GM21528 (cell line): Measurements from ENCODE around the gene EIPR1.

ENCODE experiments used
- ATAC-seq: cut with Tn5 transposase; IDR thresholded peaks from one replicate; pipeline ENCODE4 v1.9.1; 2021; ENCODE audit warnings: mild to moderate bottlenecking, moderate library complexity; ENCODE audit not compliant: unreplicated experiment, low FRiP score

Gene EIPR1

GRCh38 chr2:3377612-3378432, at the start of gene EIPR1:
EIPR1 (minus strand) TSS chr2:3377818; CDS start chr2:3377689, 129 bp downstream.
- peak; percentile 84 for ATAC-seq

GRCh38 chr2:3427272-3427671, 49.7 kb upstream of the EIPR1 start:
- ATAC-seq = peak; percentile 61

- ATAC-seq = no peak
Observed at GRCh38 chr2:3426615-3427014, 49.0 kb upstream of the EIPR1 start.

- ATAC-seq = no peak
Observed at GRCh38 chr2:3424171-3424795, 46.7 kb upstream of the EIPR1 start.

GRCh38 chr2:3423492-3424170, 46.0 kb upstream of the EIPR1 start:
- peak; percentile 49 for ATAC-seq

GRCh38 chr2:3422161-3422779, 44.7 kb upstream of the EIPR1 start:
- no peak for ATAC-seq

GRCh38 chr2:3421580-3421979, 44.0 kb upstream of the EIPR1 start:
- no peak for ATAC-seq

GRCh38 chr2:3420769-3421397, 43.3 kb upstream of the EIPR1 start:
- ATAC-seq = no peak

- ATAC-seq = no peak
Observed at GRCh38 chr2:3420076-3420768, 42.6 kb upstream of the EIPR1 start.

GRCh38 chr2:3418766-3419404, 41.3 kb upstream of the EIPR1 start:
- no peak for ATAC-seq

GRCh38 chr2:3414133-3414860, 36.7 kb upstream of the EIPR1 start:
- ATAC-seq = no peak

GRCh38 chr2:3413697-3414096, 36.1 kb upstream of the EIPR1 start:
- ATAC-seq = no peak

GRCh38 chr2:3411103-3411502, 33.5 kb upstream of the EIPR1 start:
- ATAC-seq = no peak

- no peak for ATAC-seq
Observed at GRCh38 chr2:3409627-3410170, 32.1 kb upstream of the EIPR1 start.

GRCh38 chr2:3408781-3409180, 31.2 kb upstream of the EIPR1 start:
- no peak for ATAC-seq

- ATAC-seq = no peak
Observed at GRCh38 chr2:3406501-3406900, 28.9 kb upstream of the EIPR1 start.

GRCh38 chr2:3405876-3406275, 28.3 kb upstream of the EIPR1 start:
- no peak for ATAC-seq

- ATAC-seq = no peak
Observed at GRCh38 chr2:3405307-3405706, 27.7 kb upstream of the EIPR1 start.
